AG09309 (cell line): ENCODE measurements around the gene FAM174A.

Experiments
- DNase-seq: peaks from one replicate; pipeline ENCODE4 v3.0.0-alpha.2; 2010; ENCODE audit warnings: low read depth
- H3K4me3 ChIP-seq: 2 replicates; pipeline ENCODE4 v1.5.1; 2011; ENCODE audit warnings: mild to moderate bottlenecking, low read depth, low read length, moderate library complexity; ENCODE audit not compliant: control insufficient read depth
- CTCF ChIP-seq: IDR thresholded peaks from 2 replicates; pipeline ENCODE4 v1.5.1; 2011; ENCODE audit warnings: mild to moderate bottlenecking, low read depth, low read length, inconsistent platforms; ENCODE audit not compliant: insufficient read depth, control insufficient read depth; ENCODE audit errors: missing control alignments

FAM174A gene

GRCh38 chr5:100584889-100585288 lies 49.7 kb downstream of the FAM174A start:
- no peak for DNase-seq

GRCh38 chr5:100590867-100591266 lies 55.7 kb downstream of the FAM174A start:
- TF ChIP-seq CTCF: no peak
- no peak for DNase-seq
- no peak overlapping the region for H3K4me3 ChIP-seq

More at GRCh38 chr5:100584889-100585288, 49.7 kb downstream of the FAM174A start:
- TF ChIP-seq CTCF: no peak
- no peak overlapping the region for H3K4me3 ChIP-seq

- TF ChIP-seq CTCF: no peak
- peak; percentile 83 for DNase-seq
- no peak overlapping the region; the same call in none of the 2 replicates for H3K4me3 ChIP-seq
These were observed 60.1 kb downstream of the FAM174A start for GRCh38 chr5:100595152-100595811.

GRCh38 chr5:100595812-100596173 lies 60.6 kb downstream of the FAM174A start:
- no peak for DNase-seq
- no peak for TF ChIP-seq CTCF
- H3K4me3 ChIP-seq: no peak overlapping the region

DNA sequence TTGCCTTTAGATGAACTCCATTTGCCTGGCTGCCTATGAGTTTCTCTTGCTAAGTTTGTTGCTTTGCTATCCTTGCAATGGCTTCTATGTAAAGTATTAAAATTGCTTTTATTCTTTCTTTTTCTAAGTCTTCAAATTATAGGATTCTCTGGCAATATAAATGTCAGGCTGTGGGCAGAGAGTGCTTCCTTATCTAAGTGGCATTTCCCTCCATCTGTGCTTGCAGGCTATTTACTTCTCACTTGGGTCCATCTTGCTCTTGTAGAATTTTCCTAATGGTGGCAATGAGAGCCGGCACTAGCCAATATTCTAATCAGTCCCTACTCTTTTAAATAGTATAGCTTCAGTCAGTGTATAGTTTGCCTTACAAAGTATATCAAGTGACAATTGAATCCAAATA lies 63.3 kb downstream of the FAM174A start:
- DNase-seq: no peak
- H3K4me3 ChIP-seq: no peak overlapping the region
- TF ChIP-seq CTCF: no peak

DNA sequence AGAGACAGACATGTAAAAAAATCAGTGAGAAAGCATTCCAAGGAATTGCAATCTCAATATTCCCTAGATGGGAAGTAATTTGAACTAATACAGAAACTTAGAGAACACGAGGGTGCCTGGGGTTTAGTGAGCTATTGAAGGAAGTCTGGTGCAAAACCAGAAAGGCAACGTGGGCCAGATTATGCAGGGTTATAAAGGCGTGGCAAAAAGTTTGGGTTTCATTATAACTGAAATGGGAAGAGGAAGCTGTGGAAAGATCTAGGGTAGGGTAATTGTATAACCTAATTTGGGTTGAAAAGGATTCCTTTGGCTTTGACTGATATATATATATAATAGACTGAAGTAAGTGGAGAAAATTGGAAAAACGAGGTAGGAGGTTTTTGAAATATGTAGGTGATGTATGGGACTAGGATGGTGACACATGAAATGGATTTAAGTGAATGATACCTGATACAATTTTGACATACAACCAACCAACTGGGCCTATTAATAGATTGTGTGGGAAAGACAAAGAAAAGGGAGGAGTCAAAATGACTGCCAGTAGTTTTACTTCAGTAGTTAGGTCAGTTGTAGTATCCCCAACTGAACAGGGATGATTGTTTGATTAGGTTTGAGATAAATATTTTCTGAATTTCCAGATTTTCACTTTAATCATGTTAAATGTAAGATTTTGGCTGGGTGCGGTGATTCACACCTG lies 65.3 kb downstream of the FAM174A start:
- TF ChIP-seq CTCF: no peak
- H3K4me3 ChIP-seq: no peak overlapping the region
- no peak for DNase-seq
